Muscle layer of colon (tissue), 2 donors: ENCODE results near the gene MPG.

Experiments used
- H3K27ac ChIP-seq: one replicate; pipeline ENCODE4 v1.7.0; 2013; ENCODE audit warnings: low read depth, mild to moderate bottlenecking, low read length, moderate library complexity
- H3K27me3 ChIP-seq, 2 donors: one replicate each; pipeline ENCODE4 v1.7.0; 2013; ENCODE audit warnings: low read length in 2 of 2, mild to moderate bottlenecking in 2 of 2; ENCODE audit not compliant: insufficient read depth in 2 of 2, control insufficient read depth in 1 of 2
- H3K36me3 ChIP-seq: one replicate; pipeline ENCODE4 v1.7.0; 2013; ENCODE audit warnings: mild to moderate bottlenecking, low read length; ENCODE audit not compliant: insufficient read depth
- H3K4me1 ChIP-seq: one replicate; pipeline ENCODE4 v1.7.0; 2013; ENCODE audit warnings: mild to moderate bottlenecking, low read length; ENCODE audit not compliant: insufficient read depth
- H3K4me3 ChIP-seq, 2 donors: one replicate each; pipeline ENCODE4 v1.7.0; 2013; ENCODE audit warnings: low read length in 2 of 2, low read depth in 1 of 2, mild to moderate bottlenecking in 1 of 2, moderate library complexity in 1 of 2
- H3K9ac ChIP-seq: one replicate; pipeline ENCODE4 v1.7.0; 2013; ENCODE audit warnings: low read length
- H3K9me3 ChIP-seq: one replicate; pipeline ENCODE4 v1.7.0; 2013; ENCODE audit warnings: mild to moderate bottlenecking, low read length
- donor health status: abdominal sarcoma.
- donor health status: Adenocarcinoma of cecum.

Gene MPG

DNA sequence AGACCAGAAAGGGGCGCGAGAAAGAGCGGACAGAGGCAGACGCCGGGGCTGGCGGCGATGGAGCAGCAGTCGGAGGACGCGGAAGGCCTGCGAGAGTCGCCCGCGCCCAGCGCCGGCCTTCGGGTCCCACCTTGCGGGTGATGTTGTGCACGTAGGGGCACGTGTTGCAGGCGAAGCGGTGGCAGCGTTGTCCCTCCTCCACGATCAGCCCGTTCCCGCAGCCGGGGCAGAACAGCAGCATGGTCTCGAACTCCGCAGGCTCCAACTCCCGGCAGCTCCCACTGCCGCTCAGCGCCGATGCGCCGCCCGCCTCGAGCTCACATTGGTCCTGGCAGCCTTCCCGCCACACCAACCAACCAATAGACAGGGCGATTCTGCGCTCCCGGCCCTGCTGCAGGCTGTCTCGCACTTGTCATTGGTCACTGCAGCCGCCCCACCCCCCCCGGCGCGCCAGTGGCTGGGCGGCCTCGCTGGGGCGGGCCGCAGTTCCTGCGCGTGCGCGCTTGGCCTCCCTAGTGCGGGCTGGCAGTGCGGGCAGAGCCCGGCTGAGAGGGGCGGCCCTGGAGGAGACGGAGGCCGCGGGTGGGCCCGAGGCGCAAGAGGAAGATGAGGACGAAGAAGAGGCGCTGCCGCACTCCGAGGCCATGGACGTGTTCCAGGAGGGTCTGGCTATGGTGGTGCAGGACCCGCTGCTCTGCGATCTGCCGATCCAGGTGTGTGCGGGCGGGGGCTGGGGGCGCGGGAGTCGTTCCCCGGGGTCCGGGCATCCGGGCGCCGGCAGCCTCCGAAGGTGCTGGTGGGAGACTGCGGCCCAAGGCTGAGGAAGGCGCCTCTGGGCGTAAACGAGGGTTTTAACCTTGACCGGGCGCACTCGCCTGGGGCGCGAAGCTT lies 24.4 kb upstream of the MPG start, which contains the start of the genes POLR3K and SNRNP25:
Gene POLR3K, minus strand, starts transcription at position 263 of the 891 bp plus-strand sequence. Its CDS starts 22 bp downstream, at position 241.
Gene SNRNP25, plus strand, starts transcription at position 483 of the 891 bp plus-strand sequence. Its CDS starts 189 bp downstream, at position 672.
- H3K9ac ChIP-seq, result peak within 1 kb of the TSS; percentile 19
- H3K4me1 ChIP-seq, result peaks cover 5% of the 10 kb centered on the region
- peak within 1 kb of the TSS; percentile 77 to 84 for H3K4me3 ChIP-seq
- H3K27ac ChIP-seq, result peak within 1 kb of the TSS; percentile 90
- H3K36me3 ChIP-seq, result peaks cover 31% of the 10 kb centered on the region
- H3K27me3 ChIP-seq, result no peaks in the 10 kb centered on the region
- no peaks in the 10 kb centered on the region for H3K9me3 ChIP-seq

DNA sequence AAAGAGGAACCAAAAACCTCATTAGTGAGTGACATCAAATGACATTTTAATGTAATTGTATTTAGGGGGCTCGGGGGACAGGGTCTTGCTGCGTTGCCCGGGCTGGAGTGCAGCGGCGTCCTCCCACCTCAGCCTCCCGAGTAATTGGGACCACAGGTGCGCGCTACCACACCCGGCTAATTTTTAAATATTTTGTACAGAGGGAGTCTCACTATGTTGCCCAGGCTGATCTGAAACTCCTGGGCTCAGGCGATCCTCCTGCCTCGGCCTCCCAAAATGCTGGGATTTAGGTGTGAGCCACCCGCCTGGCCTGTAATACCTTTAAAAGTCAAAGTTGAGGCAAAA lies 23.8 kb upstream of the MPG start:
- Histone ChIP-seq H3K9me3 (no peaks in the 10 kb centered on the region), H3K9ac (peak overlapping the region; percentile 19), H3K27ac (peak overlapping the region; percentile 90), H3K4me3 (peak overlapping the region; percentile 77 to 84), H3K36me3 (peaks cover 37% of the 10 kb centered on the region), H3K4me1 (peaks cover 5% of the 10 kb centered on the region), H3K27me3 (no peaks in the 10 kb centered on the region)

DNA sequence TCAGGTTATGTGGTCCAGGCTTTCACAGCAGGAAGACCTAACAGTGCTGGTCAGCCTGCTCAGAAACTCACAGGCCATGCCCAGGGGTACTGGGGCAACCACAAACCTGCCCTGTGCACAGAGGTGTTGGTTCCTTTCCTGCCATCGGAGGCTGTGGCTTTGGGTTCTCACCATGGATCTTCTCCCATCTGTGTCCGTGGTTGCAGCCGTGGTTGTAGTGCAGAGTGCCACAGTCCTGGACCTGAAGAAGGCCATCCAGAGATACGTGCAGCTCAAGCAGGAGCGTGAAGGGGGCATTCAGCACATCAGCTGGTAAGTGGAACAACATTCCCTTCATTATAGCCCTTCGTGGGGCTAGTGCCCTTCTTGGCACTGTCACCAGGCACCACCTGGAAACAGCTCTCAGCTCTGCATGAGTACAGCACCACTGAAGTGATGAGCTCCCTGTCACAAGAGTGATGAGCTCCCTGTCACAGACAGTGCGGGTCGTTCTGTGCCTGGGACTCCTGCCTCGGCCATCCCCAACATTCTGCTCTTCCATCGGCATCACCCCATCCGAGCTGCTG lies 22.4 kb upstream of the MPG start:
- peaks cover 52% of the 10 kb centered on the region for H3K36me3 ChIP-seq
- H3K27ac ChIP-seq, result no peak overlapping the region
- H3K9me3 ChIP-seq, result no peaks in the 10 kb centered on the region
- no peaks in the 10 kb centered on the region for H3K27me3 ChIP-seq
- H3K9ac ChIP-seq, result no peak overlapping the region
- no peak overlapping the region for H3K4me3 ChIP-seq
- H3K4me1 ChIP-seq, result peaks cover 5% of the 10 kb centered on the region

DNA sequence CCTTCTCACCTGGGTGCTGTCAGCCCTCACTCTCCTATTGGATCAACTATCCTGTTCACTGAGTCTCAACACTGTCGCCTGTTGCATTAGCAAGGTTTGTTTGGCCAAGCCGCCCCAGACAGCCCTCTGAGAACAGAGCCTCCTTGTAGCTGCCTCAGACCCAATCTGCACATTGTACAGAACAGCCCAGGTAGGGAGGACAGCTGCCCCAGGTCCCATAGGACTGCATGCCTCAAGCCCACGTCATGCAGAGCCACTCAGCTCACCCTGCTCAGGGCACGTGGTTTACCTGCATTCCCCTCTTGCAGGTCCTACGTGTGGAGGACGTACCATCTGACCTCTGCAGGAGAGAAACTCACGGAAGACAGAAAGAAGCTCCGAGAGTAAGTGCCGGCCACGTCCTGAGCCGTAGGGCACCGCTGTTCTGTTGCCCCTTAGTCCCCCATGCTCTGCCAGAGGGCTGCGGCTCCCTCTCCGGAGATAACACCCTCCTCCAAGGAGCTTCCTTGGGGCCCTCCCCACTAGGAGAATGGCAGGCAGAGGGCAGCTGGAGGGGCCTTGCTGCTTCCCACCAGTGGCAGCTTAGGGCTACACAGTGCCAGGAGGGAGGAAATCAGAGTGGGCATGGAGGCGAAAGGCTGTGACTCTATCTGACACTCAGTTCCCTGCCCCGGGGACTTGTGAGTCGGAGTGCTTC lies 21.6 kb upstream of the MPG start:
- peaks cover 5% of the 10 kb centered on the region for H3K4me1 ChIP-seq
- peaks cover 50% of the 10 kb centered on the region for H3K36me3 ChIP-seq

DNA sequence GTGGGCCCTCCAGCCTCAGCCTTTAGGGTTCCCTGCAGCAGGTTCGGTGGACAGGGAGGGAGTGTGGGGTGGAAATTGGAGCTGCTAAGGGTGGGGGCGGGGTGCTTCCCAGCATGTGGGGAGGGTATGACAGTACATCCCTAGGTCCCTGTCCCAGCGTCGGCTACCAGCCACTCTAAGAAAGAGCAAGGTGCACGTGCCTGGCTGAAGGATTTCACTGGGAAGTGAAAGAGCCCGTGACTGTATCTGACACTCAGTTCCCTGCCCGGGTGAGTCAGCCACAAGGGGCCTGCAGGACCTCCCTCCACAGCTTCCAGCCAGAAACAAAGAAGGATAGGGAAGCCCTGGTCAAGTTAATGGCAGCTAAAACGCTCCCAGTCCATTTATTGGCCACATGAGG lies 20.3 kb upstream of the MPG start:
- no peaks in the 10 kb centered on the region for H3K9me3 ChIP-seq
- no peaks in the 10 kb centered on the region for H3K27me3 ChIP-seq
- peaks cover 5% of the 10 kb centered on the region for H3K4me1 ChIP-seq
- no peak overlapping the region for H3K4me3 ChIP-seq
- H3K36me3 ChIP-seq, result peaks cover 50% of the 10 kb centered on the region
- no peak overlapping the region for H3K27ac ChIP-seq
- no peak overlapping the region for H3K9ac ChIP-seq

More for the DNA sequence above, 21.6 kb upstream of the MPG start:
- Histone ChIP-seq H3K4me3 (no peak overlapping the region), H3K27ac (no peak overlapping the region), H3K9ac (no peak overlapping the region), H3K9me3 (no peaks in the 10 kb centered on the region), H3K27me3 (no peaks in the 10 kb centered on the region)

DNA sequence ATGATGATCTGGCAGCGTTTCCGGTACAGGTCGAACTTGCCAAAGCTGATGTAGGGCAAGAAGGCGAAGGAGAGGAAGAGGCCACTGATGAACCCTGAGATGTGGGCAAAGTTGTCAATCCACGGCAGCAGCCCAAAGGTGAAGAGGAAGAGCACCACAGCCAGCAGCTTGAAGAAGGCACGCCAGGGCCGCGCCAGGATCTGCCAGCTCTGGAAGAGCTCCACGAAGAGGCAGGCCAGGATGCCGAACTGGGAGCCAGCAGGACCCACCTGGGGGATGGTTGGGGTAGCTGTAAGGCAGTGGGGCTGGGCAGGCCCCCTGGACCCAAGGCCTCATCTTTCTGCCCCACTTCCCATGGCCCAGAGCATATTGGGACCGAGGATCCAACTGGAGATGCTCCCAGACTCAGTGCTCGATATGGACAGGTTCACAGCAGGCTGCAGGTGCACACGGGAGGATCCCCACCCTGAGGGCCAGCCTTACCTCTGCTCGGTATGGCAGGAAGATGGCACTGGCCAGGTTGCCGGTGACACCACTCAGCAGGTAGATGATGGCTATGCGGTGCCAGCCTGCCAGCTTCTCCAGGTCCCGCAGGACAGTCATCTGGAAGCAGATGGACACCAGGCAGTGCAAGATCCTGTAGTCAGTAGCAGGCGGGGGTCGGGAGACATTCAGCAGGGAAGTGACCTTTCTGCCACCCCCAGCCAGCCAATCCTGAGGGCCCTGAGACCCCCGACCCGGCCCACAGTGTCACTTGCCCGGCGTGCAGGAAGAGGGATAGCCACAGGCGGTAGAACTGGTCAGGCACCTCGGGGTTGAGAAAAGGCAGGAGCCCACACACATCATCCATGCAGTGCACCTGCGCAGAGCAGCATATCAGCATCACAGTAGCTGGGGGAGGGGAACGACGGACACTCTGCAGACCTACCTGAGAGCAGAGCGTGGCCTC lies 19.3 kb upstream of the MPG start:
- peaks cover 55% of the 10 kb centered on the region for H3K36me3 ChIP-seq
- no peaks in the 10 kb centered on the region for H3K9me3 ChIP-seq
- no peaks in the 10 kb centered on the region for H3K27me3 ChIP-seq
- peaks cover 5% of the 10 kb centered on the region for H3K4me1 ChIP-seq
- H3K27ac ChIP-seq, result no peak overlapping the region
- no peak overlapping the region for H3K9ac ChIP-seq
- no peak overlapping the region for H3K4me3 ChIP-seq

DNA sequence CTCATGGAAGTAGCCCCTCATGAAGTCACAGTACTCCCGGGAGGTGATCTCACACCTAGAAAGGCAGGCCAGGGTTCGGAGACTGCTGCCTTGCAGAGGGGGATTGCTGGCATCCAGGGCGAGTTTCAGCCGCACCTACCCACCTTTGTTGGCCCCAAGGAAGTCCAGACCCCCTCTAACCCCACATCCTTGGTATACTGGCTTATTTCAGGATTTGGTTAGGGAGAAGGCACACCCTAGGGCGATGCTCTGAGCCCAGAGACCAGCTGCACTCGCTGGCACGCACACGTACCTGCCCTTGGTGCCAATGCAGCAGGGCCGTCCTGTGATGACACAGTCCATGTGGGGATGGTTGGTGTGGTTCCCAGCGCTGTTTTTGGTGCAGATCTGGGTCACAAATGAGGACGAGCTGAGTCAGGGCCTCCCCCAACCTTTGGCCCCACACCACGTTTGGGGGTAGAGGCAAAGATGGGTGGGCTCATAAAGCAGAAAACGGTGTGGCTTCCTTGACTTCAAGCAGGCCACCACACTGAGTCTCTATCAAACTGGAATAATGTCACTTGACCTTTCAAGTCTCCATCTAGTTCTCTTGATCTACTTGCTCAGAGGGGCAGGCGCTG lies 18.5 kb upstream of the MPG start:
- peaks cover 63% of the 10 kb centered on the region for H3K36me3 ChIP-seq

DNA sequence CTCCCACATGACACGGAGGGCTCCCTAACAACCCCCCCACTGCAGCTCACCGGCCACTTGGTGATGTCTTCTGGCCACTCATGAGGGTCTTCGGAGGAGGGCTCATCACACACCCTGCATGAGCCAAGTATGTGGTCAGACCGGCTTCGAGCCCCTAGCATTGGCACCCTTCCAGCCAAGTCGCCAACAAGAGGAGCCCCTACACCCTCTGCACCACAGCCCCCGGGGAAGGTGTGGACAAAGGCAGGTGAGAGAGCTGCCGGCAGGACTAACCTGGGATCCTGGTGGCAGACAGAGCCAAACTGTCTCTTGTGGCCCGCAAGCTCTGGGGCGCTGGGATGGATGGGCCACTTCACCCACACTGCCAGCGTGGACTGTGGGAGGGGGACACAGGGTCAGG lies 17.9 kb upstream of the MPG start:
- Histone ChIP-seq H3K4me3 (no peak overlapping the region), H3K9ac (no peak overlapping the region), H3K36me3 (peaks cover 68% of the 10 kb centered on the region), H3K27me3 (no peaks in the 10 kb centered on the region), H3K9me3 (no peaks in the 10 kb centered on the region), H3K4me1 (peaks cover 2% of the 10 kb centered on the region), H3K27ac (no peak overlapping the region)

More for the DNA sequence above, 18.5 kb upstream of the MPG start:
- Histone ChIP-seq H3K9me3 (no peaks in the 10 kb centered on the region), H3K9ac (no peak overlapping the region), H3K4me1 (no peaks in the 10 kb centered on the region), H3K27ac (no peak overlapping the region), H3K4me3 (no peak overlapping the region), H3K27me3 (no peaks in the 10 kb centered on the region)

DNA sequence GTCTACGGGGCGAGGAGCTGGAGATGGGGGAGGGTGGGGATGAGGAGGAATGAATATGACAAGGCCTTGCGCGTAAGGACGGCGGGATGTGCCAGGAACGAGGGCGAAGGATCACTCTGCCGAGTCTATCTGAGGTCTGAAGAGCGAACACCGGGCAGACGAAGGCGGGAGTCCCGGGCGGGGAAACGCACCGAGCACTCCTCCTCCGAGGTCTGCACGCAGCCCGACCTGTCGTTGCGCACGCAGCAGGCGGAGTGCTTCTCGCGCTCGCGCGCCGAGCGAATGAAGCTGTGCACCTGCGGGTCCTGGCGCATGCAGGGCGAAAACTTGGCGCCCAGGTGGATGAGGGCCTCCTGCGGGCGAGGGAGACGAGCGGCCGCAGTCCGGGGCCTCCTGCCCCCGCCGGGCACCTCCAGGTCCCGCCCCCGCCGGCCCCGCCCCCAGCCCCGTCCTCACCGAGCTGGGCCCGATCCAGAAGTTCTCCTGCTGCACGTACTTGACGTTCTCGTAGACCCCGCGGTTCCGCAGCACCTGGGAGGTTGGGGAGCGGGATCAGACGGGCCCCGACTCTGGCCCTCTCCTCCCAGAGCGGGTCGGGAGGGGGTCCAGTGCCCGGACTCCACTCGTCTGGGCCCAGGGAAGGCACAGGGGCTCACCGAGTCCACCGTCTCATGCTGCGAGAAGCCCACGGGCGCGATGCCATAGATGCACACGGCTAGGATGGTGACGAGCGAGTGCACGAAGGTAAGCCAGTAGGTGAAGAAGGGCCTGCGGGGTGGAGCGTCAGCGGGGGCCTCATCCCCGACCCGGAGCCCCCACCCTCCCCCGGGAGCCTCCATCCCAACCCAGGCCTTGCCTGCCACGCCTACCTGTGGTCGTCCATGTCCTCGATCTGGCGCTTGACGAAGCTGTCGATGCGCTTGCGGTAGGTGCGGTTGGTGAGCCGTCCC lies 16.8 kb upstream of the MPG start:
- H3K9ac ChIP-seq, result no peak overlapping the region
- no peaks in the 10 kb centered on the region for H3K9me3 ChIP-seq
- H3K27ac ChIP-seq, result no peak overlapping the region
- peaks cover 12% of the 10 kb centered on the region for H3K4me1 ChIP-seq
- no peak overlapping the region for H3K4me3 ChIP-seq
- H3K36me3 ChIP-seq, result peaks cover 62% of the 10 kb centered on the region
- H3K27me3 ChIP-seq, result no peaks in the 10 kb centered on the region

DNA sequence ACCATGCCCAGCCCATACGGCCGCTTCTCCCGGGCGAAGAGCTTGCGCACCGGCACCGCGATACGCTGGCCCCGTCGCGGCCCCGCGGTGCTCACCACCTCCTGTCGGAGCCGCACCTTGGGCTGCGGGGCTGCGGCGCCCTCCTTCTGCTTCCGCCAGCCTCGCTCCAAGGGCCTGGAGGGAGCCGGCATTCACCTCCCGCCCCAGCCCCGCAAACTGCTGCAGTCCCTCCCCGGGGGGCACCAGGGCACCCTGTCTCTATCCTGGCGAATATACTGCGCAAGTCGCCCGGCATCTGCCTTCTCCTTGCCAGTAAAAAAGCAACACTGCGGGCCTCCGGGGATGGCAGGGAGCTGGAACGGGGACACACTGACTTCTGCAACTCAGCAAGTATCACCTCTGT lies 16.1 kb upstream of the MPG start:
- Histone ChIP-seq H3K4me1 (peaks cover 19% of the 10 kb centered on the region), H3K27me3 (no peaks in the 10 kb centered on the region), H3K4me3 (no peak overlapping the region), H3K9ac (no peak overlapping the region), H3K27ac (no peak overlapping the region), H3K36me3 (peaks cover 58% of the 10 kb centered on the region), H3K9me3 (no peaks in the 10 kb centered on the region)
